Kidney (tissue), 14 donors: ENCODE data around the gene SIK3. TPM values are rescaled to one million over a fixed set of nuclear protein-coding genes. Genes with fewer than 3 reads are reported as not detected.

Experiments
- DNase-seq, 5 donors: peaks; one replicate each; pipeline ENCODE4 v3.0.0-alpha.2; 2013 to 2020
- FAIRE-seq: peaks from 2 replicates; lab custom pipeline; 2012; peaks lifted over from hg19 to GRCh38; lab: Jason Lieb, UNC
- H3K27ac ChIP-seq, 2 donors: one replicate each; pipeline ENCODE4 v1.7.0; 2013; ENCODE audit warnings: low read depth in 2 of 2, low read length in 2 of 2, inconsistent platforms in 1 of 2
- H3K27me3 ChIP-seq: one replicate; pipeline ENCODE4 v1.7.1; 2013; ENCODE audit warnings: low read length, inconsistent platforms; ENCODE audit not compliant: control insufficient read depth, insufficient read depth
- H3K36me3 ChIP-seq, 3 donors: one replicate each; pipeline versions ENCODE4 v1.7.0 to v1.7.1; 2013; ENCODE audit warnings: low read length in 3 of 3, control low read depth in 1 of 3, inconsistent platforms in 1 of 3; ENCODE audit not compliant: insufficient read depth in 3 of 3, control insufficient read depth in 2 of 3
- H3K4me1 ChIP-seq, 3 donors: one replicate each; pipeline versions ENCODE4 v1.7.0 to v1.7.1; 2013; ENCODE audit warnings: low read length in 3 of 3, inconsistent platforms in 1 of 3, low read depth in 1 of 3; ENCODE audit not compliant: control insufficient read depth in 2 of 3, insufficient read depth in 2 of 3
- H3K4me3 ChIP-seq, 3 donors: one replicate each; pipeline versions ENCODE4 v1.7.0 to v1.8.1; 2013; ENCODE audit warnings: low read length in 3 of 3, control low read depth in 1 of 3, inconsistent platforms in 1 of 3
- H3K9ac ChIP-seq, 3 donors: one replicate each; pipeline versions ENCODE4 v1.7.0 to v1.7.1; 2013; ENCODE audit warnings: low read length in 3 of 3, control low read depth in 1 of 3, inconsistent platforms in 1 of 3
- H3K9me3 ChIP-seq, 3 donors: one replicate each; pipeline versions ENCODE4 v1.7.0 to v1.7.1; 2013; ENCODE audit warnings: low read length in 3 of 3, control low read depth in 1 of 3, inconsistent platforms in 1 of 3; ENCODE audit not compliant: control insufficient read depth in 2 of 3, insufficient read depth in 1 of 3
- CTCF ChIP-seq: IDR thresholded peaks from 3 replicates; pipeline ENCODE4 v1.5.1; 2012; ENCODE audit warnings: mild to moderate bottlenecking, moderate library complexity, borderline replicate concordance; ENCODE audit not compliant: insufficient read depth; ENCODE audit errors: extremely low read depth
- intact Hi-C: fragments of 100-400 bp; cut with DNase I; formaldehyde crosslinking; loops from one replicate; pipeline ENCODE4 v1.11.1; 2022
- polyA plus RNA-seq: library from polyadenylated mRNA; stranded (reverse); fragments of 350-450 nt; fragmentation: Illumina TruSeq; extraction: RNeasy Lipid Tissue Mini Kit (QIAGEN cat#74804); gene quantifications from one replicate; pipeline ENCODE4 v1.2.3, GENCODE V29; 2014; ENCODE audit warnings: low read depth, low replicate concordance; ENCODE audit not compliant: insufficient read depth
- total RNA-seq: library from RNA; stranded (reverse); fragmentation: NEBNext Ultra II Directional; extraction: Animal tissue kit (Norgen Biotek cat#: 25700); gene quantifications from one replicate; pipeline ENCODE4 v1.2.1, GENCODE V29; 2021
- donor health status: control.
- donor health status: control.
- donor health status: control.
- donor health status: control.
- donor health status: control.
- donor health status: DM: yes; HTN: yes; CAD: no.
- donor health status: Normal renal cell carcinoma (clear cell type).

Gene SIK3
- total and polyA plus RNA-seq, 2 donors from 2014 or later, result 12.3 to 50.7 TPM

GRCh38 chr11:117011541-117011898 is 86.7 kb downstream of the SIK3 start:
- H3K27ac ChIP-seq, result no peak overlapping the region
- DNase-seq (no peak), FAIRE-seq (no peak)
- H3K9me3 ChIP-seq, result no peaks in the 10 kb centered on the region
- no peaks in the 10 kb centered on the region for H3K27me3 ChIP-seq
- no peaks in the 10 kb centered on the region for H3K4me1 ChIP-seq
- H3K9ac ChIP-seq, result no peak overlapping the region
- intact Hi-C loops, result no loop called here
- H3K4me3 ChIP-seq, result no peak overlapping the region
- TF ChIP-seq CTCF, result no peak
- no peaks in the 10 kb centered on the region for H3K36me3 ChIP-seq

GRCh38 chr11:117010808-117011540 is 87.3 kb downstream of the SIK3 start:
- no peak for TF ChIP-seq CTCF
- FAIRE-seq, result no peak
- no peaks in the 10 kb centered on the region for H3K4me1 ChIP-seq
- H3K36me3 ChIP-seq, result no peaks in the 10 kb centered on the region
- no peaks in the 10 kb centered on the region for H3K9me3 ChIP-seq
- H3K27ac ChIP-seq, result no peak overlapping the region
- intact Hi-C loops, result no loop called here
- no peak overlapping the region for H3K9ac ChIP-seq
- DNase-seq, result no peak
- H3K4me3 ChIP-seq, result no peak overlapping the region
- H3K27me3 ChIP-seq, result no peaks in the 10 kb centered on the region

- intact Hi-C loops, result no loop called here
- no peak for FAIRE-seq
- H3K27ac ChIP-seq, result no peak overlapping the region
- H3K9me3 ChIP-seq, result no peaks in the 10 kb centered on the region
- no peak overlapping the region for H3K4me3 ChIP-seq
- H3K9ac ChIP-seq, result no peak overlapping the region
- no peak for TF ChIP-seq CTCF
- H3K4me1 ChIP-seq, result no peaks in the 10 kb centered on the region
- H3K36me3 ChIP-seq, result no peaks in the 10 kb centered on the region
- no peak for DNase-seq
- H3K27me3 ChIP-seq, result no peaks in the 10 kb centered on the region
These were observed 88.2 kb downstream of the SIK3 start for GRCh38 chr11:117009905-117010605.
